ENCODE measurements around the gene ACTG1.

ACTG1 gene

GRCh38 chr17:81477173-81477572 lies 35.4 kb downstream of the ACTG1 start:
- no peak for TF ChIP-seq CTCF (IDR thresholded peaks at IDR 0.05; ENCODE audit: low read depth, low read length, missing control alignments)
- no peak overlapping the region for H3K4me3 ChIP-seq (ENCODE audit: low read depth, low read length)
- DNase-seq (ENCODE audit: low read depth): no peak
- in situ Hi-C loops (cut with HindIII; ENCODE audit: low sequenced_read_pairs): no loop called here

GRCh38 chr17:81476635-81477034 lies 36.0 kb downstream of the ACTG1 start:
- no peak for TF ChIP-seq CTCF (IDR thresholded peaks at IDR 0.05; ENCODE audit: low read depth, low read length, missing control alignments)
- DNase-seq (ENCODE audit: low read depth): no peak
- in situ Hi-C loops (cut with HindIII; ENCODE audit: low sequenced_read_pairs): no loop called here
- no peak overlapping the region for H3K4me3 ChIP-seq (ENCODE audit: low read depth, low read length)

GRCh38 chr17:81476097-81476496 lies 36.5 kb downstream of the ACTG1 start:
- in situ Hi-C loops (cut with HindIII; ENCODE audit: low sequenced_read_pairs): no loop called here
- no peak for TF ChIP-seq CTCF (IDR thresholded peaks at IDR 0.05; ENCODE audit: low read depth, low read length, missing control alignments)
- H3K4me3 ChIP-seq (ENCODE audit: low read depth, low read length): no peak overlapping the region
- no peak for DNase-seq (ENCODE audit: low read depth)

- DNase-seq (ENCODE audit: low read depth): no peak
Measured at GRCh38 chr17:81474958-81475357, 37.6 kb downstream of the ACTG1 start.

GRCh38 chr17:81473019-81473418 lies 39.6 kb downstream of the ACTG1 start:
- no peak for TF ChIP-seq CTCF (IDR thresholded peaks at IDR 0.05; ENCODE audit: low read depth, low read length, missing control alignments)
- H3K4me3 ChIP-seq (ENCODE audit: low read depth, low read length): no peak overlapping the region
- no peak for DNase-seq (ENCODE audit: low read depth)
- in situ Hi-C loops (cut with HindIII; ENCODE audit: low sequenced_read_pairs): no loop called here

More at GRCh38 chr17:81474958-81475357, 37.6 kb downstream of the ACTG1 start:
- H3K4me3 ChIP-seq (ENCODE audit: low read depth, low read length): no peak overlapping the region
- no peak for TF ChIP-seq CTCF (IDR thresholded peaks at IDR 0.05; ENCODE audit: low read depth, low read length, missing control alignments)
- in situ Hi-C loops (cut with HindIII; ENCODE audit: low sequenced_read_pairs): no loop called here

GRCh38 chr17:81471818-81472456 lies 40.7 kb downstream of the ACTG1 start:
- in situ Hi-C loops (cut with HindIII; ENCODE audit: low sequenced_read_pairs): no loop called here
- no peak for TF ChIP-seq CTCF (IDR thresholded peaks at IDR 0.05; ENCODE audit: low read depth, low read length, missing control alignments)
- peak; percentile 4 for DNase-seq (ENCODE audit: low read depth)
- H3K4me3 ChIP-seq (ENCODE audit: low read depth, low read length): no peak overlapping the region
